ENCODE results near the gene ARHGDIA.

GRCh38 chr17:81834831-81835267, 36.3 kb downstream of the ARHGDIA start, which contains the start of gene PPP1R27:
- TF ChIP-seq, protein P1, sequence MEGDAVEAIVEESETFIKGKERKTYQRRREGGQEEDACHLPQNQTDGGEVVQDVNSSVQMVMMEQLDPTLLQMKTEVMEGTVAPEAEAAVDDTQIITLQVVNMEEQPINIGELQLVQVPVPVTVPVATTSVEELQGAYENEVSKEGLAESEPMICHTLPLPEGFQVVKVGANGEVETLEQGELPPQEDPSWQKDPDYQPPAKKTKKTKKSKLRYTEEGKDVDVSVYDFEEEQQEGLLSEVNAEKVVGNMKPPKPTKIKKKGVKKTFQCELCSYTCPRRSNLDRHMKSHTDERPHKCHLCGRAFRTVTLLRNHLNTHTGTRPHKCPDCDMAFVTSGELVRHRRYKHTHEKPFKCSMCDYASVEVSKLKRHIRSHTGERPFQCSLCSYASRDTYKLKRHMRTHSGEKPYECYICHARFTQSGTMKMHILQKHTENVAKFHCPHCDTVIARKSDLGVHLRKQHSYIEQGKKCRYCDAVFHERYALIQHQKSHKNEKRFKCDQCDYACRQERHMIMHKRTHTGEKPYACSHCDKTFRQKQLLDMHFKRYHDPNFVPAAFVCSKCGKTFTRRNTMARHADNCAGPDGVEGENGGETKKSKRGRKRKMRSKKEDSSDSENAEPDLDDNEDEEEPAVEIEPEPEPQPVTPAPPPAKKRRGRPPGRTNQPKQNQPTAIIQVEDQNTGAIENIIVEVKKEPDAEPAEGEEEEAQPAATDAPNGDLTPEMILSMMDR (IDR thresholded peaks at IDR 0.05), result no peak
- TF ChIP-seq POLR2A (IDR thresholded peaks at IDR 0.05), result no peak
